ENCODE data around the gene RFX8. TPM values are rescaled to one million over a fixed set of nuclear protein-coding genes. Genes with fewer than 3 reads are reported as not detected.
A peak's percentile ranks its signal among the peaks of the same experiment; 100 is the strongest.
"Not testable (repeated sequence)": the region's sequence is repeated elsewhere in the genome, so short reads cannot be mapped to it uniquely, and the experiment has no call there.

RFX8 gene
- total and polyA plus RNA-seq, 3 experiments from 2014 or later = not detected

- H3K9me3 ChIP-seq (ENCODE audit: low read length); H3K36me3 ChIP-seq (ENCODE audit: insufficient read depth, low read length); H3K4me1 Mint-ChIP-seq; CTCF ChIA-PET; H3K9me3 Mint-ChIP-seq; H3K4me3 ChIP-seq (ENCODE audit: low read length); DNase-seq; H3K27me3 Mint-ChIP-seq; H3K27ac ChIP-seq (ENCODE audit: low read depth, low read length); H3K4me3 Mint-ChIP-seq; H3K4me1 ChIP-seq (ENCODE audit: insufficient read depth, low read length); POLR2A ChIA-PET; H3K36me3 Mint-ChIP-seq; H3K27me3 ChIP-seq (ENCODE audit: insufficient read depth, low read length, poor library complexity, severe bottlenecking): not testable (repeated sequence)
- H3K27ac Mint-ChIP-seq = peak overlapping the region in 1 of 8 donors; percentile 5
Measured at GRCh38 chr2:101454408-101454807, 20.5 kb downstream of the RFX8 start.

- H3K4me1 Mint-ChIP-seq = peaks cover 0 to 5% (median 0%) of the 10 kb centered on the region in 3 donors
- no peaks in the 10 kb centered on the region for H3K9me3 ChIP-seq (ENCODE audit: low read length)
- peaks cover 0 to 3% (median 2%) of the 10 kb centered on the region in 5 donors for H3K9me3 Mint-ChIP-seq
- peaks cover 4 to 17% of the 10 kb centered on the region in 2 donors for H3K27me3 Mint-ChIP-seq
- ChIA-PET POLR2A (no interaction called here), CTCF (no interaction called here)
- H3K36me3 ChIP-seq (ENCODE audit: insufficient read depth, low read length) = no peaks in the 10 kb centered on the region
- no peak overlapping the region for H3K27ac Mint-ChIP-seq
- no peak overlapping the region for H3K27ac ChIP-seq (ENCODE audit: low read depth, low read length)
- no peak for DNase-seq
- H3K27me3 ChIP-seq (ENCODE audit: insufficient read depth, low read length, poor library complexity, severe bottlenecking) = no peaks in the 10 kb centered on the region
- H3K36me3 Mint-ChIP-seq = no peaks in the 10 kb centered on the region
- H3K4me1 ChIP-seq (ENCODE audit: insufficient read depth, low read length) = no peaks in the 10 kb centered on the region
- no peak overlapping the region for H3K4me3 ChIP-seq (ENCODE audit: low read length)
- H3K4me3 Mint-ChIP-seq = no peak overlapping the region
Measured at GRCh38 chr2:101450965-101451364, 23.9 kb downstream of the RFX8 start.

- Mint-ChIP-seq H3K27ac (no peak overlapping the region), H3K36me3 (peaks cover 0 to 9% (median 2%) of the 10 kb centered on the region in 3 donors), H3K9me3 (peaks cover 1 to 15% (median 11%) of the 10 kb centered on the region in 5 donors), H3K4me3 (no peak overlapping the region), H3K4me1 (peaks cover 8 to 10% (median 8%) of the 10 kb centered on the region in 3 donors), H3K27me3 (peaks cover 5 to 21% of the 10 kb centered on the region in 2 donors)
- Histone ChIP-seq H3K9me3 (ENCODE audit: low read length) (no peaks in the 10 kb centered on the region), H3K27ac (ENCODE audit: low read depth, low read length) (no peak overlapping the region), H3K27me3 (ENCODE audit: insufficient read depth, low read length, poor library complexity, severe bottlenecking) (no peaks in the 10 kb centered on the region), H3K4me3 (ENCODE audit: low read length) (no peak overlapping the region), H3K4me1 (ENCODE audit: insufficient read depth, low read length) (no peaks in the 10 kb centered on the region), H3K36me3 (ENCODE audit: insufficient read depth, low read length) (no peaks in the 10 kb centered on the region)
- ChIA-PET CTCF (no interaction called here), POLR2A (no interaction called here)
- DNase-seq = no peak
Measured at GRCh38 chr2:101446869-101447268, 28.0 kb downstream of the RFX8 start.

- Histone ChIP-seq H3K9me3 (ENCODE audit: low read length) (no peaks in the 10 kb centered on the region), H3K27me3 (ENCODE audit: insufficient read depth, low read length, poor library complexity, severe bottlenecking) (no peaks in the 10 kb centered on the region), H3K4me1 (ENCODE audit: insufficient read depth, low read length) (no peaks in the 10 kb centered on the region), H3K4me3 (ENCODE audit: low read length) (no peak overlapping the region), H3K36me3 (ENCODE audit: insufficient read depth, low read length) (no peaks in the 10 kb centered on the region), H3K27ac (ENCODE audit: low read depth, low read length) (no peak overlapping the region)
- ChIA-PET POLR2A (no interaction called here), CTCF (no interaction called here)
- H3K27me3 Mint-ChIP-seq = peaks cover 4 to 15% of the 10 kb centered on the region in 2 donors
- H3K9me3 Mint-ChIP-seq = peaks cover 0 to 15% (median 11%) of the 10 kb centered on the region in 5 donors
- no peak for DNase-seq
- peaks cover 10 to 13% (median 10%) of the 10 kb centered on the region in 3 donors for H3K4me1 Mint-ChIP-seq
- H3K4me3 Mint-ChIP-seq = no peak overlapping the region
- peaks cover 0 to 9% (median 2%) of the 10 kb centered on the region in 3 donors for H3K36me3 Mint-ChIP-seq
- H3K27ac Mint-ChIP-seq = no peak overlapping the region
Measured at GRCh38 chr2:101442667-101443061, 32.2 kb downstream of the RFX8 start.

GRCh38 chr2:101442042-101442666 is 32.8 kb downstream of the RFX8 start:
- Mint-ChIP-seq H3K27ac (peak overlapping the region in 1 of 8 donors; percentile 48), H3K27me3 (peaks cover 4 to 10% of the 10 kb centered on the region in 2 donors), H3K4me3 (no peak overlapping the region), H3K36me3 (peaks cover 0 to 9% (median 2%) of the 10 kb centered on the region in 3 donors), H3K9me3 (peaks cover 0 to 15% (median 11%) of the 10 kb centered on the region in 5 donors), H3K4me1 (peaks cover 10 to 13% (median 10%) of the 10 kb centered on the region in 3 donors)
- ChIA-PET POLR2A (no interaction called here), CTCF (no interaction called here)
- H3K36me3 ChIP-seq (ENCODE audit: insufficient read depth, low read length) = no peaks in the 10 kb centered on the region
- no peak overlapping the region for H3K4me3 ChIP-seq (ENCODE audit: low read length)
- H3K27me3 ChIP-seq (ENCODE audit: insufficient read depth, low read length, poor library complexity, severe bottlenecking) = no peaks in the 10 kb centered on the region
- H3K27ac ChIP-seq (ENCODE audit: low read depth, low read length) = no peak overlapping the region
- no peak for DNase-seq
- no peaks in the 10 kb centered on the region for H3K4me1 ChIP-seq (ENCODE audit: insufficient read depth, low read length)
- H3K9me3 ChIP-seq (ENCODE audit: low read length) = no peaks in the 10 kb centered on the region

GRCh38 chr2:101440127-101440738 is 34.7 kb downstream of the RFX8 start:
- ChIA-PET CTCF (no interaction called here), POLR2A (no interaction called here)
- DNase-seq = no peak
- Mint-ChIP-seq H3K27ac (no peak overlapping the region), H3K4me3 (no peak overlapping the region), H3K9me3 (peaks cover 0 to 15% (median 10%) of the 10 kb centered on the region in 5 donors), H3K36me3 (peaks cover 0 to 8% (median 2%) of the 10 kb centered on the region in 3 donors), H3K4me1 (peaks cover 10 to 13% (median 10%) of the 10 kb centered on the region in 3 donors), H3K27me3 (peaks cover 4 to 10% of the 10 kb centered on the region in 2 donors)
- H3K4me1 ChIP-seq (ENCODE audit: insufficient read depth, low read length) = no peaks in the 10 kb centered on the region
- no peak overlapping the region for H3K27ac ChIP-seq (ENCODE audit: low read depth, low read length)
- H3K4me3 ChIP-seq (ENCODE audit: low read length) = no peak overlapping the region
- no peaks in the 10 kb centered on the region for H3K36me3 ChIP-seq (ENCODE audit: insufficient read depth, low read length)
- H3K27me3 ChIP-seq (ENCODE audit: insufficient read depth, low read length, poor library complexity, severe bottlenecking) = no peaks in the 10 kb centered on the region
- no peaks in the 10 kb centered on the region for H3K9me3 ChIP-seq (ENCODE audit: low read length)

GRCh38 chr2:101439716-101440115 is 35.2 kb downstream of the RFX8 start:
- Histone ChIP-seq H3K4me1 (ENCODE audit: insufficient read depth, low read length) (no peaks in the 10 kb centered on the region), H3K27me3 (ENCODE audit: insufficient read depth, low read length, poor library complexity, severe bottlenecking) (no peaks in the 10 kb centered on the region), H3K9me3 (ENCODE audit: low read length) (no peaks in the 10 kb centered on the region), H3K36me3 (ENCODE audit: insufficient read depth, low read length) (no peaks in the 10 kb centered on the region), H3K4me3 (ENCODE audit: low read length) (no peak overlapping the region), H3K27ac (ENCODE audit: low read depth, low read length) (no peak overlapping the region)
- H3K27ac Mint-ChIP-seq = no peak overlapping the region
- H3K4me3 Mint-ChIP-seq = no peak overlapping the region
- CTCF ChIA-PET = no interaction called here
- peaks cover 3 to 10% of the 10 kb centered on the region in 2 donors for H3K27me3 Mint-ChIP-seq
- POLR2A ChIA-PET = no interaction called here
- DNase-seq = no peak
- H3K4me1 Mint-ChIP-seq = peaks cover 10 to 13% (median 10%) of the 10 kb centered on the region in 3 donors
- peaks cover 0 to 4% (median 0%) of the 10 kb centered on the region in 3 donors for H3K36me3 Mint-ChIP-seq
- H3K9me3 Mint-ChIP-seq = peaks cover 0 to 10% (median 6%) of the 10 kb centered on the region in 5 donors

- H3K9me3 ChIP-seq (ENCODE audit: low read length); DNase-seq; H3K4me3 ChIP-seq (ENCODE audit: low read length); H3K36me3 ChIP-seq (ENCODE audit: insufficient read depth, low read length); H3K36me3 Mint-ChIP-seq; H3K4me1 ChIP-seq (ENCODE audit: insufficient read depth, low read length); H3K9me3 Mint-ChIP-seq; POLR2A ChIA-PET; H3K4me3 Mint-ChIP-seq; CTCF ChIA-PET; H3K27ac Mint-ChIP-seq; H3K27ac ChIP-seq (ENCODE audit: low read depth, low read length); H3K27me3 ChIP-seq (ENCODE audit: insufficient read depth, low read length, poor library complexity, severe bottlenecking): not testable (repeated sequence)
- H3K4me1 Mint-ChIP-seq = peaks cover 10 to 13% (median 10%) of the 10 kb centered on the region in 3 donors
- peaks cover 3 to 10% of the 10 kb centered on the region in 2 donors for H3K27me3 Mint-ChIP-seq
Measured at GRCh38 chr2:101438555-101438954, 36.4 kb downstream of the RFX8 start.

Data from CD8-positive, alpha-beta memory T cell (primary cell).